GM19463 (cell line): ENCODE results near the gene TBC1D4.

ENCODE experiments used
- ATAC-seq: cut with Tn5 transposase; IDR thresholded peaks from one replicate; pipeline ENCODE4 v1.9.1; 2021; ENCODE audit warnings: mild to moderate bottlenecking, moderate library complexity; ENCODE audit not compliant: unreplicated experiment

TBC1D4 gene

DNA sequence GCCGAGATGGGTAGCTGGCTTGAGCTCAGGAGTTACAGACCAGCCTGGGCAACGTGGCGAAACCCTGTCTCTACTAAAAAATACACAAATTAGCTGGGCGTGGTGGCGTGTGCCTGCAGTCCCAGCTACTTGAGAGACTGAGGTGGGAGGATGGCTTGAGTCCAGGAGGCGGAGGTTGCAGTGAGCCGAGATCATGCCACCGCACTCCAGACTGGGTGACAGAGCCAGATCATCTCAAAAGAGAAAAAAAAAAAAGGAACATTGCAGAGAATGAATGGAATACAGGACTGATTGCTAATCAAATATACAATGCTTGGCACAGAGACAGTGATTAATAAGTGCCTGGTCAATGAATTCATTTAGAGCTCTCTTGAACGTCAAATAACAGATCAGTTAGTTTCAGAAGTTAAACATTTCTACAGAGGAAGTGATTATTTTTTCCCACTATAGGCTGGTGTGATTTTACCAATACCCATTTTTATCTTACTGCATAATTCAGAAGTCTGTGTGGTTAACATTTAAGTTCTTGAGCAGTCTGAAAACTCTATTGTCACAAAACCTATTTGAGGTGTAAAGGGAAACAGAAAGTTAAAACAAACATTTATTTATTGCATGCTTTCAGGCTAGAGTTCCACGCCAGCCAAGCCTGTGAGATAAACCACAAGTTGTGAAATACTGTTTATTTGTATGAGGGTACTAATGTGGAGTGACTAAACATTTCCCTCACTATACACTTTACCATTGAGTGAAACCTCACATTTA, 7.7 kb upstream of the TBC1D4 start:
- peak; percentile 76 for ATAC-seq

DNA sequence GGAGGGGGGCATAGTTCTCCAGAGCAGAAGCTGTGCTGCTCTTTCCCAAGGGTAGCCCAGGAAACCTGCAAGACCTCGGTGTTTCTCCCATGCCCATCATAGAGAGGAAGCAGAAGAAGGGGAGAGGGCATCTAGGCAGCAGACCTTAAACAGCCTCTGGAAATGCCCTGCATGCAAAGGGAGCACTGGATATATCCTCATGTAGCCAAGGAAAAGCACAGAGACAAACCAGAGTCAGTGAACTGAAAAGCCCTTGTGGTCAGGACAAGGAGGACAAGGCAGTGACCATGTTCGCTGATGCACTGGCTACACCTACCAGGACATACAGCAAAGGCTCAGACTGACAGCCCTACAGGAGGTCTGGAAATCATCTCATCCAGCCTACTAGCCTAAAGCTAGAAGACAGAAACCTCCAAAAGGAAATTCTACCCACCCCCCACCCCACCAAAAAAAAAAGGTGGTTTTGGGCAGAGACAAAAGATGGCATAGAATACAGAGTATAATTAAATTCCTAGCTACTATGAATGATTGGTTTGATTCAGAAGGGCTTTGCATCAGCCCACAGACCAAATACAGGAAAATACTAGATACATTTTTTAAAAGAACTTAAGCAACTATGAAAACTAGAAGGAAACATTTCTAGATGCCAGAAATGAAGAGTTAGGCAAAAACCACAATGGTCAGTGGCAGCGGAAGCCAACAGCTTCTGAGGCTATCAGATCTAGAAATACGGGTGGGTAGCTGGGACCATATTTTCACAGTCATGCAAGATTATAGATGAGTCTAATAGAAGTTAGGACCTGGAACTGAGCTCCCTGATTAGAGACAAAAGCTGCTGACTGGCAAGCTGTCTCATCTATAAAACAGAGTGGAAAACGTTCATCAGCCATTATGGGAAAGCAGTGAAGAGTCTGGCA, 4.4 kb upstream of the TBC1D4 start:
- ATAC-seq: no peak

DNA sequence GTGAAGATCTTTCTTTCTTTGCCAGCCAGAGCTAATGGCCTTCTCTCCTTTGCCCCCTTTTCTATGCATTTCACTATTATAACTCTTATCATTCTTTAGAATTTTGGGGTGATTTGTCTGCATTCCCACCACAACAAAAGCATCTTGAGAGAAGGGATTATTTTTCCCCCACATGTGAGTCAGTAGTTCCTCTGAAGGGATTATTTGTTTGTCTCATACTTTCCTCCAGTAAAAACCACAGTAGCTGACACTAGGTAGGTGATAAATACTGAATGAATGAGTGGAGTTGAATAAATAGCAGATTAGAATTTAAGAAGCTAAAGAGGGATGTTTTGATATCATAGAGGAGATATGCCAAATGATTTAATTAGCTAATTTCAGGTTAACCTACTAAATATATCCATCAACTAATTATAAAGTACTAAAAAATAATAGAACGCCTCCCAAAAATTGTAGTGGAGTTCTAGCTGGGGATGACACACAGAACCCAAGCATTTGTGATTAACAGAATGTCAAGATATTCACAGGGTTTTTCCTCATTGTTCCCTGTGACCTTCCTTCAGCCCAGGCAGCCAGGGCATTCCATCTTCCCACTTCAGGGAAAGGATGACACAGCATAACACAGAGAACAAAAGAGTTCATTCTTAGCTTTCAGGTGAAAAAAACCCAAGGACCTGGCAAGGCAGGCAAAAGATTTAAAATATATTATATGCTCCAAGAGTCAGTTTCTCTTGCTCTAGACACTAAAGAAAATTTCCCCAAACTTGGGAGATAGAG, 3.5 kb upstream of the TBC1D4 start:
- no peak for ATAC-seq

DNA sequence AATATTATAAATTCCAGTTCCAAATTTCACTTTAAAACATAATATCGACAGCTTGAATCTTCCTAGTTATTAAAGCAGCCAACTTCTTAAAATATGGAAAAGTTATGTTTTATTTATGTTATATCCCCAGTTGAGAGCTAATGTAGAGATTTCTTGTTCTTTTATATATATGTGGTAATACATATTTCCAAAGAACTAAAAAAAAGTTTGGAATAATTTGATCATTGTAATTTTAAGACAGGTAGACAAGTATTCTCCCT, 781 bp upstream of the TBC1D4 start:
- ATAC-seq: no peak

DNA sequence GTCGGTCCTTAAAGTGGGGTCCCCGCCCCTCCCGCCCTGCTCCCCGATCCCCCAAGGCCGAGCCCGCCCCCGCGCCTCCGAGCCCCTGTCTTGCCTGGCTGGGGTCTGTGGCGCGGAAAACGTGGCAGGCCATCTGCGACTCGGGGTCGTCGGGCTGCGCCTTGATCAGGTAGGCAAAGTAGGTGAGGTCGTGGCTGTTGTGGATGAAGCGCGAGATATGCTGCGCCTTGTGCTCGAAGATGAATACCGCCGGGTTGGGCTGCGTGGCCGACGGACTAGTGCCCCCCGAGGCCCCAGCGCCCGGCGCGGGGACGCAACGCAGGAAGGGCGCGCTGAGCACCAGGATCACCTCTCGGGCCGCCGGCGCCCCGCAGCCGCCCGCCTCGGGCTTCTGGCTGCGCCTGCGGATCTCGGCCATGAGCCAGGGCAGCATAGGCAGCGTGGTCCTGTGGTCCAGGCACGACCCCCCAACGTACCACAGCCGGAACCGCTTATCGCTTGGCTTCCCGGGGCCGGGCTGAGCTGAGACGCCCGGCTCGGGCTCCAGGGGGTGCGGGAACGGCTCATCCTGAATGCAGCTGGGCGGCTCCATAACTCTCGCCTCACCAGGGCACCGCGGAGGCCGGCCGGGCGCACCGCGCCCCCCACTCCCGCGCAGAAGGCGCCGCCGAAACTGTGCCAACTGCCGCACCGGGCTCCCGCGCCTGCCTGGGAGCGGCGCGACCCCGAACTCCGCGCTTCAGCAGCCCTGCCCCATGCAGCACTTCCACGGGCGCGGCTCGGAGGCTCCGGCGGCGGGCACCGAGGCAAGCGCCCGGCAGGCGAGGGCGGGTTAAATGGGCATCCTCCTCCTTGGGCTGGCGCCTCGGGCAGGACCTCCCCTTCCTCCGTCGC, 546 bp downstream of the TBC1D4 start:
- peak; percentile 20 for ATAC-seq

DNA sequence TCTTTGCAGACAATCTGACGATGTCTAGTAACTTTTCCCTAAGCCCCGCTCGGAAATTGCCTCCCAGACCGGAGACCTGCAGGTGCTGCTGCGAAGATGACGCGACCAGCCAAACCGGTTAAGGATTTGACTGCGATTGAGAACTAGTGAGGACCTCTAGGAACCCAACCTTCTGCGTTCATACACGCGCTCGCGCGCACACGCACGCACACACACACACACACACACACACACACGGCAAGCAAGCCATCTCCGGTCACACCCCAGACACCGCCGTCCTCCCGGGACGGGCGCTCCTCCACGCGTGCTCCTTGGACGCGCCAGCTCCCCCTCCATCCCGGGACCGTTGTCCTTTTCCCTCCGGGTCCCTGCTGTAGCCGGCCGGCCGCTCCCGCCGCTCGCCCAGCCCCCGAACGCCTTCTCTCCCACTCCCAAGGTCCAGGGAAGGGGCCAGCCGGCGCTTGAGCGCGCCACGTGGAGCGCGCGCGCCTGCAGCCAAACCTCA, 1.2 kb downstream of the TBC1D4 start:
- peak; percentile 2 for ATAC-seq

DNA sequence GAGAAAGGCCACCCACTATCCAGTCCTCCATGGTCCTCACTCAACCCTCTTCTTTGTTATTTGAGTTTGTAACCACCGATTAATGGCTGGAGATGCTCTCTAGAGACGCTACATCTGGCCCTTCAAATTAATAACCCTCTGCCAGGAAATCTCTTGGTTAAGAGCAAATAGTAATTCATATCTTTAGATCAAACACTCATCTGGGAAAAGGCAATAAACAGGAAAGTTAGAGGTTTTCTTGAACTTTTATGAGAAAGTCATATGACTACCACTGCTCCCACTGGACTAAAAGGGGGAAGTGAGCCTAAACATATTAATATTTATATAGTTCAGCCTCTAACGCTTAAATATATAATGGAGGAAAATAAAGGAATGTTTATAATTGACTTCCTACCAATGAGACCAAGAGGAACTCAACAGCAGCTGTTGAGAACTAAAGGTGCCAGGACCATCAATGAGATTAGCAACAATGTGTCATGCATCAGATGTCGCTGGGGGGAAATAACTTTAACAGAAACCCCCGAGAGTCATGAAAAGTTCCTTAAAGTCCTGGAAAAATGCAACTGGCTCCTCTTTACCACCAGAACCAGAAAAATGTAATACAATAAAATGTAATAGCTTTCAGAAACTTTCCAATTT, 2.7 kb downstream of the TBC1D4 start:
- ATAC-seq: no peak

DNA sequence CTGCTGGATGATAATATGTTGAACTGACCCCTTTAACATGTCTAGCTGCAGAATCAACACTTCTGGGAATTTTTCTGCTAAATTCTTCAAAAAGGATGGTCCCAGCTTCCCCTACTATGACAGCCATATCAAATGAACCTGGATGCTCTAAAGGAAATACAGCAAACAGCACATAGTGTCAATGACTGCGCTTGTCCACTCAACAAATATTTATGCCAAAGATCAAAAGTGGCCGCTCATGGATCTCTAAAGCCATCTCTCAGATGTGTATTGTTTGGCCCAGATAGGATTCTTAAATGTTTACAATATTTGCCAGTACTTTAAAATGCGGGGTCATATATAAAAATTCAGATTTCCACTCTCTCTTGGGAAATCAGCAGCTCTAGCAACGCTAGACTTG, 3.3 kb downstream of the TBC1D4 start:
- ATAC-seq: no peak

DNA sequence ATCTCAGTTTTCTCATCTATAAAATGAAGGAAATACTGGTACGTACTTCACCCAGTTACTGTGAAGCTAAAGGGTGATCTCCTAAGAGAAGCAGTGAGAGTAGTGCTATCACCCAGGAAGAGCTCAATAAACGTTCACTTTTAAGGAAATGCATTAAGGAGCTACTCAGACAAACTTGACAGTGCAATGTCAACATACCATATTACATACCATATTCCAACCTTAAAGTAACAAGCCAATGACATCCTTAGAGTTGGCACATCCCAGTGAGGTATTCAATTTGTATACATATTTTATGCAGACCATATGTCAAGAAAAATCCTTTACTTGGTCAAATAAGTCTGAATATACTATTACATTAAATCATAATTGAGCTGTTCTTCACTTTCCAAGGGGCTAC, 7.0 kb downstream of the TBC1D4 start:
- no peak for ATAC-seq

DNA sequence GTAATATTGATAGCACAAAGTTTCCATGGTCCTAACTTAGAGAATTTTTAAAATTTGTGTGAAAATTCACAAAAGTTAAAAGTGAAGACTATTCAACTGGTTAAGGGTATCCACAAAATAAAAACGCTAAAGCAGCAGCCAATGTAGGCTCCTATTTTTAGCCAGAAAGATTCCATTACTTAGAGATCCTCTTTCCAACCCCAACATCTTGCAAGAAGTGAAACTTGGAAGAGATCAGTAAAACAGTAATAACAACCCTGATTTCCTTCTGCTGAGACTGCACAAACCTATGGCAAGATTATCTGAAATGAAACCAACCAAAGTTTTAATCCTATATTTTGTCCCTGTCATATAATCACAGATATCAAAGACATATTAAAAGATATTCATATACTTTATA, 8.5 kb downstream of the TBC1D4 start:
- ATAC-seq: no peak

DNA sequence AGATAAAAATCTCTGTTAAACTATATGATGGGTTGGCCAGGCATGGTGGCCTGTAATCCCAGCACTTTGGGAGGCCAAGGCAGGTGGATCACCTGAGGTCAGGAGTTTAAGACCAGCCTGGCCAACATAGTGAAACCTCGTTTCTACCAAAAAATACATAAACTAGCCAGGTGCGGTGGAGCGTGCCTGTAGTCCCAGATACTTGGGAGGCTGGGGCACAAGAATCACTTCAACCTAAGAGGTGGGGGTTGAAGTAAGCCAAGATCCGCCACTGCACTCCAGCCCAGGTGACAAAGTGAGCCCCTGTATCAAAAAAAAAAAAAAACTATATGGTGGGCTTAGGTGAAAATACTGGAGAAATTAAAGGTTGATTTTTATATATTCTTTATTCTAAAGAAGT, 11.3 kb downstream of the TBC1D4 start:
- no peak for ATAC-seq

DNA sequence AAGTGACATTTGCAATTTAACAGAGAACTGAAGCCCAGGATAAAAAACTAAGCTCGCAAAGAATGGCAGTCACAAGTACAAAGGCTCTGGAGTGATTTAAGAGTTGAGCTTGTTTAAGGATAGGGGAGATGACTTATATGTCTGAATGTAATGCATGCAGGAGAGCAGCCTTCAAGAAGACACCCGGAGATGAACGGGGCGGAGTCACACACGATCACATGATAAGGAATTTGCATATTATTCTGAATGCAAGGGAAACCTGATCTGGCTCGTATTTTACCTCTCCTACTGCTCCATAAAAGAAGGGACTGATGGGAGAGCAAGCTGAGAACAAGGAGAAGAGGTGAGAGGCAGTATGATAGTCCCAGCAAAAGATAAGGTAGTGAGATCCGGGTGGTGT, 12.9 kb downstream of the TBC1D4 start:
- no peak for ATAC-seq

DNA sequence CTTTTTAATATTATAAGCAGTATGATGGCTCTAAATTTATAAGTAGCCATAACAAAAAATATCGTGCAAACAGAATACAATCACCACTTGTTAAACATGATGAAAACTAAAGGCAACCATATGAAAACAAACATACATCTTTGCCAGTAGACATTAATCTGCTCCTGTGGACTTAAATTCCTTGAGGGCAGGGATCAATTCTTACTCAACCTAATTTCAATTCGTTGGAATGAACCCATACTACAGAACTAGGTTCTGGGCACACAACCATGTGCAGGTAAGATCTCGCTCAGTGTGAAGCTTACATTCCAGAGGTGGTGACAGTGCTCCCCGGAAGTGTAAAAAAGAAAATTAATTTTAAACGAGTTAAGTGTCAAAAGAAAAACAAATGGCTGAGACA, 13.4 kb downstream of the TBC1D4 start:
- ATAC-seq: no peak

DNA sequence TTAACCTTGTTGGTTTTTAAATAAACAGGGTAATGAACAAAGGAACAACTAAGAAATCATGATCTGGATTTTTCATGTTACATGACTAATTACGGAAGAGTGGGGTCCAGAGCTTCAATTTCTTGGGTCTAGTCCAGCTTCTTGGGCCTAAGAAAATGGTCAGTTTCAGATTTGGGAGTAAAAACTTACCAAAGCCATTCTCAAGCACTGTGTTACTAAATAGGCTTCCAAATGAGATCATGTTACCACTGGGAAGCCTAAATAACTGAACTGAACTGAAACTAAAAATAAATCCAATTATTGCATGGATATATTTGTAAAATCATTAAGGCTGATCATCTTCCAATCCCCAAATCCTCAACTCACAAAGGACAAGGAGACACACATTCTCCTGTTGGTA, 13.9 kb downstream of the TBC1D4 start:
- ATAC-seq: no peak

DNA sequence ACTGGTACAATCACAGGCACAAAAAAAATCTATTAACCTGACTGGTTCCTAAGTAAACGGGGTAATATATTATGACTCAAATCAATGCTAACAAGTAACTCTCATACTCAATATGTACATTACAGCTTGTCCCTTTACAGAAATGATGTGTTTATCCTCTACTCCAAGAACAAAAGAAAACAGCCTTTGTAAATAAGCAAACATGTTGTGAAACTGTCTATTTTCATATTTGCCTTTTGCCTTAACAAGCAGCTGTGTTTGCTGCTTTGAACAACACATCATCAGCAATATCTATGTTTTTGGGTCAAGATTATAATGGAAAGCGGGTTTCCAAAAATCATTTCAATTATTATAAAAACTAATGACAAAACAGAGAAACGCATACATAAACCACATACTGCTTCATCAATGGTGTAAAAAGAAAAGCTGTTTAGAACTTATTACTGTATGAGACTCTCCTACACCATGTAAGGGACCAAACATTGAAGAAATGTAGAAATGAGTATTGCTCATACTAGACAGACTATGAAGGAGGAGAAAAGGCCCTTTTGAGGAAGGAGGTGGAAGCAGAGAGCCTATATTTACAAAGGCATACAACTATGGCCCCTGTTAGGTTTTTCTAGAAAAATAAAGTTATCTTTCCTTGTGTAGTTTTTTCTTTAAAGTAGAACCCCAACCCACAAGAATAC, 14.8 kb downstream of the TBC1D4 start:
- no peak for ATAC-seq

DNA sequence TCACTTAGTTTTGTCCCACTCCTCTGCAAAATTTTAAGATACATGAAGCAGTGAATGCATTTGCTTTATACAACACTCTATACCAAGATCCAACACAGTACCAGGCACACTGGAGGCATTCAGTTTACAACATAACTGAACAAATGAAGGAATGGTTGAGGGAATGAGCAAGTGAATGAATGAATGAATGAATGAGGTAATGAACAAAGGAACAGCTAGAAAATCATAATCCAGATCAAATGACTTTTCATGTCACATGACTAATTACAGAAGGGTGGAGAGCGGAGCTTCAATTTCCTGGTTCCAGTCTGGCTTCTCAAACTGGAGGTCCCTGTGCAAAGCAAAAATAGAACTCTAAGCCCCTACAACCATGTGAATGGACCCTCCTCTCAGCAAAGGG, 16.7 kb downstream of the TBC1D4 start:
- ATAC-seq: no peak

DNA sequence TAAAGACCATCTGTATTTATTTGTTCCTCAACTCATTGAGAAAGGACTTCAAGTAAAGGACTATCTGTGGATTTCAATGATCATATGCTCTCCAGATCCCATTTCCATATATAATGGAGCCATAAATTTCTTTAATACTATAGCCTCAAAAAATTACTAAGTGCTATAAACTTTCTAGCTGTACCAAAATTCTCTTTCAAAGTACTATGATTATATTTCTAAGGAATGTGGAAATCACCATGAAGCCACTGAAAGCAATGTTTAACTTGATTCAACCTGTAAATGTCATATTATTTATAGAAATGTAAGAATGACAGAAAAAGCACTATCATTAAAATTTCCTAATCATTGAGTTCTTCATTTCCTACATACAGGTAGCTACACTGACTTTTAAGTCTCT, 20.7 kb downstream of the TBC1D4 start:
- no peak for ATAC-seq

DNA sequence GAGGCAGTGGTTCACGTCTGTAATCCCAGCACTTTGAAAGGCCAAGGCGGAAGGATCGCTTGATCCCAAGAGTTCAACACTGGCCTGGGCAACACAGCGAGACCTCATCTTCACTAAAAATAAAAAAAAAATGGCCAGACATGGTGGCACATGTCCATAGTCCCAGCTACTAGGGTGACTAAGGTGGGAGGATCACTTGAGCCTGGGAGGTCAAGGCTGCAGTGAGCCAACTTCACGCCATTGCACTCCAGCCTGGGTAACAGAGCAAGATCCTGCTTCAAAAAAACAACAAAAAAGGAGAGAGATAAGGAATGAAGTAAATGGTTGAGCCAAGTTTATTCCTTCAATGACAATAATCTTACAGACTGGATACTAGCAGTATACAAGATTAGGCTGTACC, 21.3 kb downstream of the TBC1D4 start:
- no peak for ATAC-seq

DNA sequence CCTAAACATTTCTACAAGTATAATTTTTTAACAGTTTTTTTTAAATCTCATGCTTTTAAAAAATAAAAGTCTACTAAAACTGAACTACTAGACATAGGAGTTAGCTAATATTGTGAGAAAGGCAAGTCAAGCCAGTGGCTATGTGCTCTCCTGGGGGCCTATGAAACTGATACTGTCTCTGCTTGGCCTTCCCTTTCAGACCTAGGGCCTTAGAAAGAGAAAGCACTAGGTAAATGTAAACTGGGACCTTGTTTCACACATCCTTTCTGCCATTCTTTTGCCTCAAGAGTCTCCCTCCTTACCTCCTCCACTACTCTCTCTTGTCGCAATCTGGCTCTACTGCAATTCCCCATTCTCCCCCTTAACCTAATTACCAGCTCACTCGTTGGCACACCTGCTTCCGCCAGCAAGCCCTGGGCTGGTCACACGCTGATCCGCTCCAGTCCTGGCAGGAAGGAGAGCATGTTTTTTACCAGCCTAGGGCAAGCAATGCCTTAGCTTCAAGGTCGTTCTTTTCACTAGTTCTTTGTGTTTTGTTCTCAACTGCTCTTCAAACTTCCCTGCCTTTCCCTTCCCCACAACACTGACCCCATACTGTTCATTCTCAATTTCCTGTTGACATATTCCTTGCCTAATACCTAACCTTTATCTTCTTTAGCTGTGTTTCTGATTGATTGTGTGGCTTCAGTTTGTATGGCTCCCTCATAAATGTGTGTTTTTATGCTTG, 23.1 kb downstream of the TBC1D4 start:
- peak; percentile 99 for ATAC-seq
